BJ (cell line): ENCODE results near the gene ADGRL2. TPM values are rescaled to one million over a fixed set of nuclear protein-coding genes. Genes with fewer than 3 reads are reported as not detected.

Experiments used
- CTCF ChIA-PET: fragments of 350-600 bp; formaldehyde crosslinking; extraction: SDS; loops from one replicate; lab custom pipeline; 2021; ENCODE audit warnings: antibody characterized with exemption, inconsistent platforms; lab: Yijun Ruan, JAX
- POLR2A ChIA-PET: fragments of 300-600 bp; sonication (Branson Sonifier 250); formaldehyde crosslinking; extraction: SDS; loops from one replicate; lab custom pipeline; 2021; ENCODE audit warnings: antibody characterized with exemption; lab: Charles Lee
- DNase-seq: peaks from one replicate; pipeline ENCODE4 v3.0.0-alpha.2; 2011; ENCODE audit warnings: low read depth
- H3K27me3 ChIP-seq: 2 replicates; pipeline ENCODE4 v1.6.0; 2011; ENCODE audit warnings: low read length; ENCODE audit not compliant: control insufficient read depth, insufficient read depth
- H3K36me3 ChIP-seq: 2 replicates; pipeline ENCODE4 v1.5.1; 2011; ENCODE audit warnings: low read length; ENCODE audit not compliant: control insufficient read depth, insufficient read depth
- H3K4me3 ChIP-seq: 2 replicates; pipeline ENCODE4 v1.5.1; 2011; ENCODE audit warnings: low read depth, mild to moderate bottlenecking, control low read depth, low read length
- CTCF ChIP-seq: IDR thresholded peaks from 2 replicates; pipeline ENCODE4 v1.5.1; 2011; ENCODE audit warnings: low read depth, mild to moderate bottlenecking, control low read depth, inconsistent platforms, low read length, moderate library complexity; ENCODE audit not compliant: insufficient read depth
- polyA plus RNA-seq: library from polyadenylated mRNA; depleted of rRNA; stranded (reverse); fragments of >200 nt; gene quantifications from 2 replicates; pipeline ENCODE4 v1.2.3, GENCODE V29; 2011

The ADGRL2 gene
- polyA plus RNA-seq, 1 experiment, result 18.1 TPM

GRCh38 chr1:81889166-81889565 lies 88.4 kb downstream of the ADGRL2 start:
- Histone ChIP-seq H3K27me3 (no peaks in the 10 kb centered on the region), H3K4me3 (no peak overlapping the region), H3K36me3 (no peaks in the 10 kb centered on the region)
- DNase-seq, result no peak
- ChIA-PET POLR2A (no interaction called here), CTCF (no interaction called here)
- no peak for TF ChIP-seq CTCF

- H3K4me3 ChIP-seq, result no peak overlapping the region
Measured at GRCh38 chr1:81894867-81895266, 94.1 kb downstream of the ADGRL2 start.

GRCh38 chr1:81899214-81899821 lies 98.6 kb downstream of the ADGRL2 start:
- Histone ChIP-seq H3K4me3 (no peak overlapping the region), H3K36me3 (no peaks in the 10 kb centered on the region), H3K27me3 (no peaks in the 10 kb centered on the region)
- CTCF ChIA-PET, result no interaction called here
- DNase-seq, result no peak
- POLR2A ChIA-PET, result no interaction called here
- no peak for TF ChIP-seq CTCF

More at GRCh38 chr1:81894867-81895266, 94.1 kb downstream of the ADGRL2 start:
- ChIA-PET CTCF (no interaction called here), POLR2A (no interaction called here)
- no peak for DNase-seq
- Histone ChIP-seq H3K27me3 (no peaks in the 10 kb centered on the region), H3K36me3 (no peaks in the 10 kb centered on the region)
- no peak for TF ChIP-seq CTCF

GRCh38 chr1:81907575-81907974 lies 106.8 kb downstream of the ADGRL2 start:
- TF ChIP-seq CTCF, result no peak
- Histone ChIP-seq H3K4me3 (no peak overlapping the region), H3K27me3 (no peaks in the 10 kb centered on the region), H3K36me3 (no peaks in the 10 kb centered on the region)
- POLR2A ChIA-PET, result no interaction called here
- no peak for DNase-seq
- CTCF ChIA-PET, result no interaction called here

- H3K27me3 ChIP-seq, result no peaks in the 10 kb centered on the region
- POLR2A ChIA-PET, result no interaction called here
- CTCF ChIA-PET, result no interaction called here
- no peaks in the 10 kb centered on the region for H3K36me3 ChIP-seq
- no peak for TF ChIP-seq CTCF
- H3K4me3 ChIP-seq, result no peak overlapping the region
- DNase-seq, result no peak
Measured at GRCh38 chr1:81912383-81912782, 111.6 kb downstream of the ADGRL2 start.
